Esophagus muscularis mucosa (tissue), 4 donors: ENCODE measurements around the gene NCOA3.

Source experiments
- CTCF ChIP-seq, 3 experiments: fragments of 200-600 bp in 2 of 3; fragments of 450-650 bp in 1 of 3; sonication (generic) in 2 of 3; IDR thresholded peaks; one replicate each; pipeline ENCODE4 v1.5.1; 2017 to 2019; ENCODE audit warnings: antibody characterized with exemption in 3 of 3, mild to moderate bottlenecking in 2 of 3, moderate library complexity in 1 of 3
- EP300 ChIP-seq: sonication (generic); formaldehyde crosslinking; IDR thresholded peaks from one replicate; pipeline ENCODE4 v1.6.1; 2017; ENCODE audit warnings: antibody characterized with exemption
- POLR2AphosphoS5 ChIP-seq, 2 donors: sonication (generic); formaldehyde crosslinking; IDR thresholded peaks; one replicate each; pipeline ENCODE4 v1.6.1; 2017; ENCODE audit warnings: antibody characterized with exemption in 2 of 2

- TF ChIP-seq CTCF (IDR thresholded peaks at IDR 0.05) (no peak), POLR2AphosphoS5 (IDR thresholded peaks at IDR 0.05) (no peak), EP300 (no peak)
Observed at GRCh38 chr20:47506850-47507249, 5.2 kb downstream of the NCOA3 start.
